TTC549 (cell line): ENCODE data around the gene MEST.
"Not testable (repeated sequence)": the region's sequence is repeated elsewhere in the genome, so short reads cannot be mapped to it uniquely, and the experiment has no call there.

Experiments
- FAIRE-seq: peaks from 2 replicates; lab custom pipeline; 2012; peaks lifted over from hg19 to GRCh38; lab: Jason Lieb, UNC

MEST gene

GRCh38 chr7:130524628-130525027, 32.7 kb downstream of the MEST start:
- FAIRE-seq, result no peak

DNA sequence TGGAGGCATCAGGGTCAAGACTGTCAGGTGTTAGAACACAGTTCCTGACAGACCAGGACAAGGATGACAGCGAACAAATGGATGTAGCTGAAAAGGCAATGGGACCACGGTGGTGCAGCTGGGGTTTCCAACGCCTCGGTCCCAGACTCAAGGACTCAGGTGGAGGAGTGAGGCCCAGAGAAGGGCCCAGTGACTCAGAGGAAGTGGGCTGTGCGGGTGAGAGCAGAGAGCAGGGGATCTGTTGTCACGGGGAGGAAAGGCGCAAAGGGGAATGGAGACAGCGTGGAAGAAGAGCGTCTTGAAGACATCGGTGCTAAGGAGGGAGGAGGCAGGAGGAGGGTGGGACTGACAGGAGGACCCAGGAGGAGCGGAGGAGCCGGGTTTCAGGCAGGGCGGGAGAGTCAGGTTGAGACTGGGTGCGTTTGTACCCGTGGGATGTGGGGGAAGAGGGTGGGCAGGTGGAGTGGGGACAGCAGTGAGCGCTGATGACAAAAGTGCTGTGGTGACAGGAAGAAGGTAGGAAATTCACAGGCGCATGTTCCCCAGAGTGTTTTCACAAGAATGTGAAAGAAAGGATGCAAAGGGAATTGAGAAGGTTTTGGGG, 36.0 kb downstream of the MEST start:
- FAIRE-seq, result not testable (repeated sequence)

- FAIRE-seq, result no peak
Observed at GRCh38 chr7:130529417-130529816, 37.5 kb downstream of the MEST start.

DNA sequence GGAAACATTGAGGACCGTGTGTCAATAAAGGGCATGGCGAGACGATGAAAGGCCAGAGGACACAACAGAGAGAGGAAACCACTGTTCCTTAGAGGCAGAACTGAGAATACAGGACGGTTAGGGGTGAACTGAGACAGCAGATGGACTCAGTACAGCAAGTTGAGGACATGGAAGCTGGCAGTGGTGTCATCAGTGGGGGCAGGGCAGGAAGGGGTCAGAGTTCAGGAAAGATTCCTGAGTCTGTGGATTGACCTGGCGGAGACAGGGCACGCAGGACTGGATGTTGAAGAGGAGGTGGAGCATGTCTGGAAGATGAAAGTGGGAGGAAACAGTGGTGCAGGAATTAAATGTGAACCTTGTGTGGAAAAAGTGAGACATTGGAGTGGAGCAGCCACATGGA, 46.0 kb downstream of the MEST start:
- not testable (repeated sequence) for FAIRE-seq

GRCh38 chr7:130541287-130541686, 49.4 kb downstream of the MEST start:
- not testable (repeated sequence) for FAIRE-seq

DNA sequence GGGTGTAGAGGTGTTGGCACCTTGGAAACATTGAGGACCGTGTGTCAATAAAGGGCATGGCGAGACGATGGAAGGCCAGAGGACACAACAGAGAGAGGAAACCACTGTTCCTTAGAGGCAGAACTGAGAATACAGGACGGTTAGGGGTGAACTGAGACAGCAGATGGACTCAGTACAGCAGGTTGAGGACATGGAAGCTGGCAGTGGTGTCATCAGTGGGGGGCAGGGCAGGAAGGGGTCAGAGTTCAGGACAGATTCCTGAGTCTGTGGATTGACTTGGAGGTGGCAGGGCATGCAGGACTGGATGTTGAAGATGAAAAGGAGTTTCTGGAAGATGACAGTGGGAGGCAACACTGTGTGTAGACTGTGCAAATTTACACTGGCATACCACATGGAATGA, 50.4 kb downstream of the MEST start:
- FAIRE-seq, result not testable (repeated sequence)

GRCh38 chr7:130543487-130544010, 51.7 kb downstream of the MEST start:
- no peak for FAIRE-seq

- FAIRE-seq, result no peak
Observed at GRCh38 chr7:130544356-130544755, 52.5 kb downstream of the MEST start.

DNA sequence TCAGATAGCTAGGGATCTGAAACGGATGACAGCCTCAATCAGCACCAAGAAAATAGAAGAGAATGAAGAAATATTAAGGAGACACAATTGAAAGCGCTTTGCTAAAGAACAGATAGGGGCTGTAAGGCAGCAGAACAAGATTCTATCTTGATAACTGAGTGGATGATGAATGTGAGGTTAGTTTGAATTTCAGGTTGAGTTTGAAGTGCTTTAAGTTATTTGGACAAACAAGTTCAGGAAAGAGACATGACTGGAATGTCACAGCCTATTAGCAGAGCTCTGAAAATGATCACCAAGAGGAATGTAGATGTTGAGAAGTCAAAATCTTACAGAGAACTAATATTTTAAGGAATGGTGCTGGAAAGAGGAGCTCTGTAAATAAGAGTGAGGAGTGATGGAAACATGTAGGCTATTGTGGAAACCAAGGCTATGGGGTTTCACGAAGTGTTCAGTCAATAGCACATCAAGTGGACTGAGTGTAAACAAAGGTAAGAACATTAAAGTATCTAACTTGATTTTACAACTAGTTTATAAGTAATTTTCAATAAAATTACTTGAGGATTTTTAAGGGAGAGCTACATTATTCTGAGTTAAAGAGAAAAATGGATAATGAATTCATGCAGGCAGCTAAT, 61.6 kb downstream of the MEST start:
- no peak for FAIRE-seq

GRCh38 chr7:130554481-130554880, 62.6 kb downstream of the MEST start:
- no peak for FAIRE-seq
